Endothelial cell of umbilical vein (primary cell): ENCODE measurements around the gene NDFIP1. TPM values are rescaled to one million over a fixed set of nuclear protein-coding genes. Genes with fewer than 3 reads are reported as not detected.

Source experiments
- BruUV-seq: library from RNA; stranded (reverse); fragments of 400-500 nt; replicated peaks from 2 replicates; lab custom pipeline; 2021; lab: Mats Ljungman, UMichigan
- CTCF ChIA-PET: fragments of 300-600, 350-600 bp; sonication (Branson Sonifier 250); formaldehyde crosslinking; loops from one replicate; lab custom pipeline; 2021; ENCODE audit warnings: antibody characterized with exemption, inconsistent platforms; lab: Charles Lee
- POLR2A ChIA-PET: fragments of 300-600, 350-600 bp; sonication (Branson Sonifier 250); formaldehyde crosslinking; loops from one replicate; lab custom pipeline; 2021; ENCODE audit warnings: antibody characterized with exemption, inconsistent platforms; lab: Charles Lee
- DNase-seq: peaks from one replicate; pipeline ENCODE4 v3.0.0-alpha.2; 2011; ENCODE audit warnings: low read depth, low spot score
- FAIRE-seq: peaks from 2 replicates; lab custom pipeline; 2011; peaks lifted over from hg19 to GRCh38; lab: Jason Lieb, UNC
- H2AFZ ChIP-seq: 2 replicates; pipeline ENCODE4 v1.6.0; 2012; ENCODE audit warnings: low read depth, low read length, control low read depth, inconsistent platforms
- H3K27ac ChIP-seq: 2 replicates; pipeline ENCODE4 v1.5.1; 2011; ENCODE audit warnings: low read depth, mild to moderate bottlenecking, control low read depth, low read length, moderate library complexity; ENCODE audit not compliant: insufficient read depth
- H3K27me3 ChIP-seq, 2 experiments: 2 replicates each; pipeline versions ENCODE4 v1.6.0 to v1.6.1; 2011; ENCODE audit warnings: low read length in 2 of 2, mixed read lengths in 1 of 2; ENCODE audit not compliant: control insufficient read depth in 2 of 2, insufficient read depth in 2 of 2
- H3K36me3 ChIP-seq, 2 experiments: 2 replicates in 1 of 2; 3 replicates in 1 of 2; pipeline ENCODE4 v1.5.1; 2011; ENCODE audit warnings: low read length in 2 of 2, mild to moderate bottlenecking in 1 of 2, moderate library complexity in 1 of 2; ENCODE audit not compliant: control insufficient read depth in 2 of 2, insufficient read depth in 2 of 2; ENCODE audit errors: extremely low read depth in 1 of 2
- H3K4me1 ChIP-seq: 3 replicates; pipeline ENCODE4 v1.5.1; 2011; ENCODE audit warnings: mild to moderate bottlenecking, low read length; ENCODE audit not compliant: control insufficient read depth, insufficient read depth; ENCODE audit errors: extremely low read depth
- H3K4me2 ChIP-seq: 2 replicates; pipeline ENCODE4 v1.6.1; 2011; ENCODE audit warnings: low read length, control low read depth, mixed read lengths; ENCODE audit not compliant: insufficient read depth
- H3K4me3 ChIP-seq, 3 experiments: fragments of 200-600 bp in 1 of 3; sonication (generic), shearing (Covaris generic) in 1 of 3; replicated peaks in 1 of 3; 2 replicates each; pipeline ENCODE4 v1.5.1; 2011 to 2016; ENCODE audit warnings: control low read depth in 3 of 3, low read length in 3 of 3, mild to moderate bottlenecking in 2 of 3, inconsistent platforms in 1 of 3, low read depth in 1 of 3, moderate library complexity in 1 of 3; ENCODE audit not compliant: insufficient read depth in 1 of 3
- H3K79me2 ChIP-seq: 2 replicates; pipeline ENCODE4 v1.6.0; 2012; ENCODE audit warnings: low read length, inconsistent platforms; ENCODE audit not compliant: control insufficient read depth, insufficient read depth
- H3K9ac ChIP-seq: replicated peaks from 2 replicates; pipeline ENCODE3; 2011; ENCODE audit warnings: low read length, control low read depth; ENCODE audit not compliant: insufficient read depth; ENCODE audit errors: extremely low read depth
- H3K9me1 ChIP-seq: replicated peaks from 3 replicates; pipeline ENCODE4 v1.6.0; 2011; ENCODE audit warnings: mild to moderate bottlenecking, low read length; ENCODE audit not compliant: control insufficient read depth, insufficient read depth; ENCODE audit errors: extremely low read depth
- H3K9me3 ChIP-seq: replicated peaks from 2 replicates; pipeline ENCODE4 v1.5.1; 2012; ENCODE audit warnings: low read length, inconsistent platforms; ENCODE audit not compliant: control insufficient read depth, insufficient read depth
- H4K20me1 ChIP-seq: replicated peaks from 2 replicates; pipeline ENCODE3; 2011; ENCODE audit warnings: mild to moderate bottlenecking, low read length; ENCODE audit not compliant: control insufficient read depth, insufficient read depth; ENCODE audit errors: extremely low read depth
- CTCF ChIP-seq, 2 donors: IDR thresholded peaks; 1 replicate in 1 of 2; 2 replicates in 1 of 2; pipeline ENCODE4 v1.5.1; 2011; ENCODE audit warnings: low read length in 2 of 2, mild to moderate bottlenecking in 2 of 2, moderate library complexity in 2 of 2, control low read depth in 1 of 2, inconsistent platforms in 1 of 2, low read depth in 1 of 2; ENCODE audit not compliant: insufficient read depth in 1 of 2; ENCODE audit errors: extremely low read depth in 1 of 2
- GATA2 ChIP-seq: IDR thresholded peaks from 2 replicates; pipeline ENCODE4 v1.7.0; 2011; ENCODE audit warnings: low read depth, mild to moderate bottlenecking, moderate library complexity, mixed read lengths, low read length; ENCODE audit not compliant: insufficient read length, insufficient read depth
- MAX ChIP-seq: IDR thresholded peaks from 2 replicates; pipeline ENCODE4 v1.6.1; 2011; ENCODE audit not compliant: insufficient read depth, insufficient read length
- MYC ChIP-seq: IDR thresholded peaks from one replicate; pipeline ENCODE4 v1.6.1; 2011; ENCODE audit warnings: mild to moderate bottlenecking, low read depth, low read length
- POLR2A ChIP-seq: IDR thresholded peaks from 2 replicates; pipeline ENCODE4 v1.6.1; 2012; ENCODE audit warnings: low read depth, mild to moderate bottlenecking, control low read depth, low read length
- POLR2AphosphoS5 ChIP-seq: IDR thresholded peaks from 2 replicates; pipeline ENCODE4 v1.6.1; 2012; ENCODE audit warnings: low read depth, mild to moderate bottlenecking, control low read depth, low read length, moderate library complexity; ENCODE audit not compliant: insufficient read depth
- dilution Hi-C: fragments of 300-500 bp; cut with MboI; formaldehyde crosslinking; loops from one replicate; pipeline ENCODE4 v1.15.0; 2019; ENCODE audit warnings: low sequenced_read_pairs; ENCODE audit not compliant: extremely low pct_ligation_motif_present
- intact Hi-C: fragments of 100-400 bp; cut with micrococcal nuclease; formaldehyde crosslinking; loops from one replicate; pipeline ENCODE4 v1.10.0; 2022
- polyA plus RNA-seq, 4 experiments: library from polyadenylated mRNA; depleted of rRNA in 3 of 4; stranded (reverse) in 3 of 4; unstranded in 1 of 4; fragments of >200 nt; gene quantifications; 2 replicates each; pipeline versions ENCODE4 v1.2.1 to v1.2.3, GENCODE V29; 2011 to 2012; ENCODE audit warnings: missing spikeins in 1 of 4
- total RNA-seq: library from RNA; stranded (reverse); gene quantifications from 2 replicates; pipeline ENCODE4 v1.2.3, GENCODE V29; 2021

The NDFIP1 gene
- total and polyA plus RNA-seq, 2 donors (not counting 3 experiments of a cell fraction or from before 2014, with no cell fraction given) = 12.3 to 42.6 TPM

GRCh38 chr5:142086229-142086628, 22.4 kb upstream of the NDFIP1 start:
- Histone ChIP-seq H3K79me2 (no peaks in the 10 kb centered on the region), H3K4me3 (no peak overlapping the region), H3K36me3 (no peaks in the 10 kb centered on the region), H3K9me3 (no peaks in the 10 kb centered on the region), H3K9me1 (no peaks in the 10 kb centered on the region), H3K4me1 (no peaks in the 10 kb centered on the region), H2AFZ (no peak overlapping the region), H3K27ac (no peak overlapping the region), H4K20me1 (no peaks in the 10 kb centered on the region), H3K4me2 (no peak overlapping the region), H3K9ac (no peak overlapping the region), H3K27me3 (peaks cover 7 to 21% of the 10 kb centered on the region in 2 experiments)
- ChIA-PET POLR2A (no interaction called here), CTCF (interaction anchor here (2.2 kb wide), 1 partner anchor 9 kb away, joined by 5 read pairs; no protein-coding TSS in a partner anchor)
- FAIRE-seq (no peak), DNase-seq (no peak)
- TF ChIP-seq CTCF (IDR thresholded peaks at IDR 0.05; ENCODE audit: extremely low read depth in 1 of 2, insufficient read depth in 1 of 2, low read depth in 1 of 2, low read length in 2 of 2) = no peak
- TF ChIP-seq MYC = no peak
- no peak for TF ChIP-seq POLR2AphosphoS5
- no peak for TF ChIP-seq MAX
- TF ChIP-seq POLR2A = no peak
- BruUV-seq = no TSS peak
- dilution Hi-C loops = no loop called here
- intact Hi-C loops = no loop called here

- dilution Hi-C loops = no loop called here
Observed at GRCh38 chr5:142086679-142087078, 21.9 kb upstream of the NDFIP1 start.

More at GRCh38 chr5:142086679-142087078, 21.9 kb upstream of the NDFIP1 start:
- peak; percentile 15 for FAIRE-seq
- intact Hi-C loops = no loop called here
- no peak overlapping the region for H3K27ac ChIP-seq
- no peak for DNase-seq
- H3K9me3 ChIP-seq = no peaks in the 10 kb centered on the region
- BruUV-seq = no TSS peak
- no peak overlapping the region for H3K4me2 ChIP-seq
- H2AFZ ChIP-seq = no peak overlapping the region
- H3K4me3 ChIP-seq = no peak overlapping the region
- peaks cover 9 to 24% of the 10 kb centered on the region in 2 experiments for H3K27me3 ChIP-seq
- H4K20me1 ChIP-seq = no peaks in the 10 kb centered on the region
- no peaks in the 10 kb centered on the region for H3K4me1 ChIP-seq
- ChIA-PET POLR2A (no interaction called here), CTCF (interaction anchor here (1.0 to 2.2 kb wide), 2 partner anchors 8 to 33 kb away, joined by 3 to 5 read pairs; no protein-coding TSS in a partner anchor)
- no peaks in the 10 kb centered on the region for H3K79me2 ChIP-seq
- H3K9ac ChIP-seq = no peak overlapping the region
- H3K36me3 ChIP-seq = no peaks in the 10 kb centered on the region
- no peaks in the 10 kb centered on the region for H3K9me1 ChIP-seq
- no peak for TF ChIP-seq GATA2
